HepG2 (cell line): ENCODE data around the gene ACYP2. TPM values are rescaled to one million over a fixed set of nuclear protein-coding genes. Genes with fewer than 3 reads are reported as not detected.

ENCODE experiments used
- AHR ChIP-seq: IDR thresholded peaks from 2 replicates; pipeline ENCODE4 v1.6.1; 2018; ENCODE audit warnings: missing genetic modification reagents, missing compliant biosample characterization
- BCLAF1 ChIP-seq: fragments of 450-650 bp; IDR thresholded peaks from 2 replicates; pipeline ENCODE4 v1.6.1; 2017; ENCODE audit warnings: mild to moderate bottlenecking
- HMGXB3 ChIP-seq: sonication (generic); formaldehyde crosslinking; IDR thresholded peaks from 2 replicates; pipeline ENCODE4 v1.4.0; 2020; ENCODE audit warnings: missing genetic modification reagents, borderline replicate concordance
- NR3C1 ChIP-seq: sonication (generic); formaldehyde crosslinking; IDR thresholded peaks from 2 replicates; pipeline ENCODE4 v1.4.0; 2020; ENCODE audit warnings: missing genetic modification reagents
- SOX6 ChIP-seq, 2 experiments: fragments of 450-650 bp in 1 of 2; sonication (generic) in 1 of 2; formaldehyde crosslinking in 1 of 2; IDR thresholded peaks; 2 replicates each; pipeline versions ENCODE4 v1.4.0 to v1.6.1; 2017 to 2020; ENCODE audit warnings: antibody characterized with exemption in 1 of 2, mild to moderate bottlenecking in 1 of 2, missing genetic modification reagents in 1 of 2
- TRAFD1 ChIP-seq: sonication (generic); formaldehyde crosslinking; IDR thresholded peaks from 2 replicates; pipeline ENCODE4 v1.5.1; 2020; ENCODE audit warnings: missing genetic modification reagents, mild to moderate bottlenecking, borderline replicate concordance
- ZBTB3 ChIP-seq: sonication (generic); formaldehyde crosslinking; IDR thresholded peaks from 2 replicates; pipeline ENCODE4 v1.4.0; 2020; ENCODE audit warnings: low read depth, mild to moderate bottlenecking, moderate library complexity, missing genetic modification reagents, borderline replicate concordance
- ZKSCAN8 ChIP-seq: IDR thresholded peaks from 2 replicates; pipeline ENCODE4 v1.6.1; 2016; ENCODE audit warnings: borderline replicate concordance, missing genetic modification reagents, missing compliant biosample characterization
- ZNF17 ChIP-seq: sonication (generic); formaldehyde crosslinking; IDR thresholded peaks from 2 replicates; pipeline ENCODE4 v1.5.0; 2020; ENCODE audit warnings: mild to moderate bottlenecking, missing genetic modification reagents
- ZNF33A ChIP-seq: sonication (generic); formaldehyde crosslinking; IDR thresholded peaks from 2 replicates; pipeline ENCODE4 v1.5.1; 2020; ENCODE audit warnings: missing genetic modification reagents, mild to moderate bottlenecking, moderate library complexity, borderline replicate concordance
- ZSCAN29 ChIP-seq: sonication (generic); formaldehyde crosslinking; conservative IDR thresholded peaks from 2 replicates; pipeline ENCODE4 v1.4.0; 2020; ENCODE audit warnings: mild to moderate bottlenecking, missing genetic modification reagents
- polyA plus RNA-seq, 8 experiments: library from polyadenylated mRNA; depleted of rRNA in 3 of 8; stranded (reverse) in 7 of 8; unstranded in 1 of 8; fragments of >200 nt; fragmentation: Illumina TruSeq in 4 of 8; extraction: Trizol in 4 of 8; gene quantifications; 2 replicates each; pipeline versions ENCODE4 v1.2.1 to v1.2.3, GENCODE V29; 2011 to 2016; ENCODE audit warnings: low read depth in 4 of 8, missing spikeins in 1 of 8, mixed read lengths in 1 of 8; ENCODE audit not compliant: insufficient read depth in 1 of 8
- total RNA-seq, 5 experiments: library from RNA; depleted of rRNA; stranded (reverse); fragments of >200 nt; fragmentation: Illumina TruSeq; extraction: Trizol; gene quantifications; 2 replicates each; pipeline ENCODE4 v1.2.3, GENCODE V29; 2016; ENCODE audit warnings: low read depth in 1 of 5
- TF ChIP-seq, protein P1 (sequence below): IDR thresholded peaks from 2 replicates; pipeline ENCODE4 v1.6.1; 2016
- TF ChIP-seq, protein P2 (sequence below): IDR thresholded peaks from 2 replicates; pipeline ENCODE4 v1.6.1; 2016

ACYP2 gene
- total and polyA plus RNA-seq, 2 of the 13 experiments (the other 11 are each of a cell fraction or from before 2014, with no cell fraction given): 12.3 to 12.7 TPM

DNA sequence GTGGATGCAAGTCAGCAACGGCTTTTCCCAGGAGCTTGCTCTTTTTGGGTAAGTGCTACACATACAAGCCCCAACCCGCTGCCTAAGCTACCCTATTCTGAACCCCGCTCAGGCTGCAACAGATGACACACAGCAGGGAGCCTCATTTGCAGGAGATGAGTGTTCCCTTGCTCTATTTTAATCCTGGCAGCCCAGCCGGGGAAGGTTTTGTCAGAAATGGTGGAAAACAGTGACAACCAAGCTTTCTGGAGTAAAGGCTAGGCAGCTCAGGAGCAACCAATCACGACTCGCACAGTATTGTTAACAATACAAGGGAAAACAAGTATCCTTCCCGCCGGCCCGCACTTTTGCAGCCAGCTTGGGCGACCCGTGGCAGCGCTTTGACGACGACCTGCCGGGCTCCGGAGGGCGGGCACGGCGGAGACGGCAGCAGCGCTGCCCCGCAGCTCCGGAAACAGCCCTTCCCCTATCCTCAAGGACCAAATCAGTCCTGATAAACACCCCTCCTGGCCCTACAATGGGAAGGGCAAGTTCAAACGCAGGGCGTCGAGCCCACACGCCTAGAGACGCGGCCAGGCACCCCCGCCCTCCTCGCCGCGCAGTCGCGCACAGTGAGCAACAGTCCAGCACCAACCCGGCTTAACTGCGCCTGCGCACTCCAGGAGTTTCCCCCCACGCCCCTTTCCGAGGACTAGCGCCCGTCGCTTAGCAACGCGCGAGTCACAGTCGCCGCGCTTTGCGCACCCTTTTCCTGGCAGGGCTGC is 214.9 kb downstream of the ACYP2 start (continued):
- TF ChIP-seq BCLAF1 (no peak), ZKSCAN8 (CRISPR knock-in tag) (no peak), ZBTB3 (CRISPR knock-in tag) (peak; percentile 92), ZNF17 (CRISPR knock-in tag) (no peak), AHR (CRISPR knock-in tag) (0 out of 2 replicates have a peak, but pooled peaks have one; percentile 59), NR3C1 (no peak), ZNF33A (CRISPR knock-in tag) (peak; percentile 43; the same call in 1 of the 2 replicates), TRAFD1 (CRISPR knock-in tag) (no peak), ZSCAN29 (CRISPR knock-in tag) (peak; percentile 91), SOX6 (IDR thresholded peaks at IDR 0.05) (no peak), SOX6 (CRISPR knock-in tag; IDR thresholded peaks at IDR 0.05) (peak; percentile 81), HMGXB3 (CRISPR knock-in tag) (no peak; the same call in 1 of the 2 replicates)
- TF ChIP-seq, protein P1, sequence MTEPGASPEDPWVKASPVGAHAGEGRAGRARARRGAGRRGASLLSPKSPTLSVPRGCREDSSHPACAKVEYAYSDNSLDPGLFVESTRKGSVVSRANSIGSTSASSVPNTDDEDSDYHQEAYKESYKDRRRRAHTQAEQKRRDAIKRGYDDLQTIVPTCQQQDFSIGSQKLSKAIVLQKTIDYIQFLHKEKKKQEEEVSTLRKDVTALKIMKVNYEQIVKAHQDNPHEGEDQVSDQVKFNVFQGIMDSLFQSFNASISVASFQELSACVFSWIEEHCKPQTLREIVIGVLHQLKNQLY: peak; percentile 17; the same call in 1 of the 2 replicates
- TF ChIP-seq, protein P2, sequence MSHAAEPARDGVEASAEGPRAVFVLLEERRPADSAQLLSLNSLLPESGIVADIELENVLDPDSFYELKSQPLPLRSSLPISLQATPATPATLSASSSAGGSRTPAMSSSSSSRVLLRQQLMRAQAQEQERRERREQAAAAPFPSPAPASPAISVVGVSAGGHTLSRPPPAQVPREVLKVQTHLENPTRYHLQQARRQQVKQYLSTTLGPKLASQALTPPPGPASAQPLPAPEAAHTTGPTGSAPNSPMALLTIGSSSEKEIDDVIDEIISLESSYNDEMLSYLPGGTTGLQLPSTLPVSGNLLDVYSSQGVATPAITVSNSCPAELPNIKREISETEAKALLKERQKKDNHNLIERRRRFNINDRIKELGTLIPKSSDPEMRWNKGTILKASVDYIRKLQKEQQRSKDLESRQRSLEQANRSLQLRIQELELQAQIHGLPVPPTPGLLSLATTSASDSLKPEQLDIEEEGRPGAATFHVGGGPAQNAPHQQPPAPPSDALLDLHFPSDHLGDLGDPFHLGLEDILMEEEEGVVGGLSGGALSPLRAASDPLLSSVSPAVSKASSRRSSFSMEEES: peak; percentile 69
